Fibroblast of lung (primary cell): ENCODE results near the gene KCNIP4. TPM values are rescaled to one million over a fixed set of nuclear protein-coding genes. Genes with fewer than 3 reads are reported as not detected.

Experiments
- DNase-seq, 2 donors: peaks; one replicate each; pipeline versions ENCODE4 v3.0.0 to v3.0.0-alpha.2; 2010; ENCODE audit warnings: low read depth in 2 of 2
- H2AFZ ChIP-seq: 2 replicates; pipeline ENCODE4 v1.5.1; 2012; ENCODE audit warnings: low read length, control low read depth, inconsistent platforms
- H3K27ac ChIP-seq: 2 replicates; pipeline ENCODE4 v1.5.1; 2011; ENCODE audit warnings: low read length, control low read depth; ENCODE audit not compliant: insufficient read depth
- H3K27me3 ChIP-seq: 2 replicates; pipeline ENCODE4 v1.5.1; 2011; ENCODE audit warnings: mild to moderate bottlenecking, low read length; ENCODE audit not compliant: control insufficient read depth, insufficient read depth
- H3K36me3 ChIP-seq: 2 replicates; pipeline ENCODE4 v1.5.1; 2011; ENCODE audit warnings: low read length; ENCODE audit not compliant: control insufficient read depth, insufficient read depth
- H3K4me1 ChIP-seq: 2 replicates; pipeline ENCODE4 v1.5.1; 2011; ENCODE audit warnings: low read length; ENCODE audit not compliant: control insufficient read depth, insufficient read depth; ENCODE audit errors: extremely low read depth
- H3K4me2 ChIP-seq: 2 replicates; pipeline ENCODE4 v1.5.1; 2011; ENCODE audit warnings: low read length, control low read depth; ENCODE audit not compliant: insufficient read depth; ENCODE audit errors: extremely low read depth
- H3K4me3 ChIP-seq, 4 experiments: fragments of 200-600 bp in 1 of 4; sonication (generic) in 1 of 4; replicated peaks in 1 of 4; 2 replicates each; pipeline ENCODE4 v1.5.1; 2011 to 2016; ENCODE audit warnings: low read length in 4 of 4, low read depth in 3 of 4, mild to moderate bottlenecking in 3 of 4, control low read depth in 2 of 4, inconsistent platforms in 1 of 4, mixed read lengths in 1 of 4; ENCODE audit not compliant: insufficient read depth in 1 of 4; ENCODE audit errors: control extremely low read depth in 1 of 4
- H3K79me2 ChIP-seq: 2 replicates; pipeline ENCODE4 v1.5.1; 2012; ENCODE audit warnings: mild to moderate bottlenecking, low read length, inconsistent platforms; ENCODE audit not compliant: control insufficient read depth, insufficient read depth
- H3K9ac ChIP-seq: 2 replicates; pipeline ENCODE4 v1.5.1; 2011; ENCODE audit warnings: mild to moderate bottlenecking, low read length, control low read depth; ENCODE audit not compliant: insufficient read depth
- H3K9me3 ChIP-seq: 2 replicates; pipeline ENCODE4 v1.5.1; 2012; ENCODE audit warnings: low read depth, low read length; ENCODE audit not compliant: control insufficient read depth, insufficient read depth
- H4K20me1 ChIP-seq: 2 replicates; pipeline ENCODE4 v1.5.1; 2011; ENCODE audit warnings: low read length; ENCODE audit not compliant: control insufficient read depth, insufficient read depth; ENCODE audit errors: extremely low read depth
- EZH2 ChIP-seq: IDR thresholded peaks from 2 replicates; pipeline ENCODE4 v1.5.1; 2012; ENCODE audit warnings: low read length, control low read depth, mild to moderate bottlenecking; ENCODE audit errors: missing control alignments
- polyA plus RNA-seq, 2 donors: library from polyadenylated mRNA; depleted of rRNA in 1 of 2; stranded (reverse) in 1 of 2; unstranded in 1 of 2; fragments of >200 nt; gene quantifications; 2 replicates each; pipeline ENCODE4 v1.2.1, GENCODE V29; 2011 to 2012; ENCODE audit warnings: missing spikeins in 1 of 2
- total RNA-seq: library from RNA; depleted of rRNA; stranded (reverse); fragments of >200 nt; gene quantifications from 2 replicates; pipeline ENCODE4 v1.2.1, GENCODE V29; 2014
- TF ChIP-seq, protein P1 (sequence below), 2 donors: IDR thresholded peaks in 1 of 2; conservative IDR thresholded peaks in 1 of 2; 1 replicate in 1 of 2; 2 replicates in 1 of 2; pipeline ENCODE4 v1.5.1; 2011 to 2012; ENCODE audit warnings: low read length in 2 of 2, control low read depth in 1 of 2, inconsistent platforms in 1 of 2, low read depth in 1 of 2, mild to moderate bottlenecking in 1 of 2

The KCNIP4 gene
- total and polyA plus RNA-seq, 2 donors (not counting 1 experiment from before 2014, with no cell fraction given) = not detected

DNA sequence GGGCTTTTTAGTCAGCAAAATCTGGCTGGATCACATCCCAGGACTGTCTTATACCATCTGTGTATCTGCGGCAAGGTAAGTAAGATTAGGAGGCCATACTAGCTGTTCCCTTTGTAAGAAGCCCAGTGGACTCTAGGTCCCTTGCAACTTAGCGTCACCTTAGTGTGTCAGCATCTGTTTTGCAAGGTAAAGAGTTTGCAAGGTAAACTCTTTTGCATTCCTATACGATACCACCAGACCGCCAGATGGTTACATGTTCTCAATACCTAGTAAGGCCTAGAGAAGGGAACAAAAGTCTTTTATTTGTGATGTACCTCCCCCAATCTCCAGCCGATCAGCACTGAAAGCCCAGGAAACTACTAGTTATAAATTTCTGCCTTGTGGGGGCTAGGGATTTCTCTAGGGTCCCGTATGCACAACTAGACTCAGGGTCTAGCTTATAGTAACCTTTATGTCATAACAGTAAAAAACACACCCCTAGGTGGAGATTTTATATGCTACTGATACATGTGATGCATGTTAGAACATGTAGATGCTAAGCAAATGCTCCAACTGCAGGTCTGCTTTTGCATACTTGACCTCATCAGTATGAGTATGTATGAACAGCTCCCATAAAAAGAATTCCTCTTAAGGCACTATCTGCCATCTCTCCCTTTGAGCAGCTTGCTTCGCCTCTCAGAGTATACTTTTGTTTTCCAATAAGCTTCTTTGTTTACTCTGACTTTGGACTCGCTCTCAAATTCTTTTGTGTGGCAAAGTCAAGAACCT, 78.4 kb downstream of the KCNIP4 start:
- H2AFZ ChIP-seq = no peak overlapping the region
- TF ChIP-seq, protein P1, sequence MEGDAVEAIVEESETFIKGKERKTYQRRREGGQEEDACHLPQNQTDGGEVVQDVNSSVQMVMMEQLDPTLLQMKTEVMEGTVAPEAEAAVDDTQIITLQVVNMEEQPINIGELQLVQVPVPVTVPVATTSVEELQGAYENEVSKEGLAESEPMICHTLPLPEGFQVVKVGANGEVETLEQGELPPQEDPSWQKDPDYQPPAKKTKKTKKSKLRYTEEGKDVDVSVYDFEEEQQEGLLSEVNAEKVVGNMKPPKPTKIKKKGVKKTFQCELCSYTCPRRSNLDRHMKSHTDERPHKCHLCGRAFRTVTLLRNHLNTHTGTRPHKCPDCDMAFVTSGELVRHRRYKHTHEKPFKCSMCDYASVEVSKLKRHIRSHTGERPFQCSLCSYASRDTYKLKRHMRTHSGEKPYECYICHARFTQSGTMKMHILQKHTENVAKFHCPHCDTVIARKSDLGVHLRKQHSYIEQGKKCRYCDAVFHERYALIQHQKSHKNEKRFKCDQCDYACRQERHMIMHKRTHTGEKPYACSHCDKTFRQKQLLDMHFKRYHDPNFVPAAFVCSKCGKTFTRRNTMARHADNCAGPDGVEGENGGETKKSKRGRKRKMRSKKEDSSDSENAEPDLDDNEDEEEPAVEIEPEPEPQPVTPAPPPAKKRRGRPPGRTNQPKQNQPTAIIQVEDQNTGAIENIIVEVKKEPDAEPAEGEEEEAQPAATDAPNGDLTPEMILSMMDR (conservative IDR thresholded peaks at IDR 0.05 in 1 of 2, IDR thresholded peaks at IDR 0.05 in 1 of 2; ENCODE audit: low read depth in 1 of 2, low read length in 2 of 2) = no peak
- no peak for TF ChIP-seq EZH2
- H3K9ac ChIP-seq = no peak overlapping the region
- H3K9me3 ChIP-seq = no peaks in the 10 kb centered on the region
- no peaks in the 10 kb centered on the region for H3K27me3 ChIP-seq
- H3K79me2 ChIP-seq = no peaks in the 10 kb centered on the region
- H3K27ac ChIP-seq = no peak overlapping the region
- DNase-seq = no peak
- H3K4me1 ChIP-seq = no peaks in the 10 kb centered on the region
- H3K36me3 ChIP-seq = no peaks in the 10 kb centered on the region
- H3K4me3 ChIP-seq = no peak overlapping the region
- no peak overlapping the region for H3K4me2 ChIP-seq
- H4K20me1 ChIP-seq = no peaks in the 10 kb centered on the region

DNA sequence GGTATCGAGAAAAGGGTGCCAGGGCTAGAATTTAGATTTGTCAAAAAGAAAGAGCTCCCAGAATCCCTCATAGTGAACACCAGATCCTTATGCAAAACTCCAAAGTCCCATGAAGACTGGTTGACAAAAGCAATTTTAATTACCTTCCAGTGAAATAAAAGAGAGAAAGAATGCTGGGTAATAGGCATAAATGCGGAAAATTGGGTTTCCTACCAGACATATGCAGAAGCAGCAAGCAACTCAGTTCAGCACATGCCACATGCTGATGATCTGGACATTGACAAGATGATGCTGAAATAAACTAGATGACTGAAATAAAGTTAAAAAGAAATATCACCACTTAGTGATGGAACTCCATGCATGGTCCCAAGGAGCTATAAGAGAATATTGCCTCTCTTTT, 83.9 kb downstream of the KCNIP4 start:
- Histone ChIP-seq H4K20me1 (no peaks in the 10 kb centered on the region), H3K9ac (no peak overlapping the region), H3K4me2 (no peak overlapping the region), H2AFZ (no peak overlapping the region), H3K36me3 (no peaks in the 10 kb centered on the region), H3K27ac (no peak overlapping the region), H3K27me3 (no peaks in the 10 kb centered on the region), H3K9me3 (no peaks in the 10 kb centered on the region), H3K4me1 (no peaks in the 10 kb centered on the region), H3K4me3 (no peak overlapping the region), H3K79me2 (no peaks in the 10 kb centered on the region)
- TF ChIP-seq, protein P1 (conservative IDR thresholded peaks at IDR 0.05 in 1 of 2, IDR thresholded peaks at IDR 0.05 in 1 of 2; ENCODE audit: low read depth in 1 of 2, low read length in 2 of 2) = no peak
- TF ChIP-seq EZH2 = no peak
- no peak for DNase-seq

DNA sequence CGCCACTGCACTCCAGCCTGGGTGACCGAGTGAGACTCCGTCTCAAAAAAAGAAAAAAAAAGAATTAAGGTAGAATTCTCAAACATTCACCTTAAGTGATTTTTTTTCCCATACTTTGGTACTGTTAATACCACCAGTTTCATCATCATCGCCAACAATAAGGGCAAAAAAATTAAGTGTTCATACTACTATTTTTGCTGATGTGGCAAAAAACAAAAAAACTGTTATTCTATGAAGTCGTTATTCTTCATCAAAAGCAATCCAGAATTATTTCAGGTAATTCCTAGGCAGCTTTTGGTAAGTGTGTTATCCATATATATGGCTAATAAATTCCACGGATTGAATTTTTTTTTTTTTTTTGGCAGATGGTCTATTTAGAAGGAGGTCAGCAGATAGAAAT, 85.7 kb downstream of the KCNIP4 start:
- Histone ChIP-seq H3K79me2 (no peaks in the 10 kb centered on the region), H4K20me1 (no peaks in the 10 kb centered on the region), H3K36me3 (no peaks in the 10 kb centered on the region), H3K9ac (no peak overlapping the region), H2AFZ (no peak overlapping the region), H3K27ac (no peak overlapping the region), H3K9me3 (no peaks in the 10 kb centered on the region), H3K4me1 (no peaks in the 10 kb centered on the region), H3K27me3 (no peaks in the 10 kb centered on the region), H3K4me2 (no peak overlapping the region), H3K4me3 (no peak overlapping the region)
- no peak for TF ChIP-seq EZH2
- TF ChIP-seq, protein P1 (conservative IDR thresholded peaks at IDR 0.05 in 1 of 2, IDR thresholded peaks at IDR 0.05 in 1 of 2; ENCODE audit: low read depth in 1 of 2, low read length in 2 of 2) = no peak
- DNase-seq = no peak
